Measurements from ENCODE around the gene SERPINA6. TPM values are rescaled to one million over a fixed set of nuclear protein-coding genes. Genes with fewer than 3 reads are reported as not detected.
A peak's percentile ranks its signal among the peaks of the same experiment; 100 is the strongest.

SERPINA6 gene
- total RNA-seq, 6 experiments from 2014 or later = 185 to 407 (median 236) TPM

DNA sequence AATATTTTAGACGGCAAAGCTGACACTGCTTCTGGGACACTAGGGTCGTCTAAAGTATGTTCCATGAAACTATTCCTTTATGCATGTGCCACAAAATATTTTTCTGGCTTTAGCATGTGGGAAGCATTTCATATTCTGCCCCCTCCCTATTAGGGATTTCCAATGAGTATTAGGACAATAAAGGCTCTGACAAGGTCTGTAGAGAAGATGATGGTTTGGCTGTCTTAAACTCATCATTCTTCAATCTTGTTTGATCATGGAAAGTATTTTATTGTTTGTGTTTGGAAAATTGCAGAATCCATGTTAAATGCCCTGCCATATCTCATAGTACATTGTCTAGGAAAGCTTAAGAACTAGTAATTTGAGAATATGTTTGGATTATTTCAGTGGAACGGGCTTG, 42.5 kb upstream of the SERPINA6 start:
- Histone ChIP-seq H3K27ac (no peak overlapping the region), H3K36me3 (no peaks in the 10 kb centered on the region), H3K9me3 (no peaks in the 10 kb centered on the region), H3K4me3 (no peak overlapping the region), H3K4me1 (peaks cover 0 to 6% (median 2%) of the 10 kb centered on the region in 4 donors), H3K27me3 (no peaks in the 10 kb centered on the region)
- intact Hi-C loops (cut with DNase I) = no loop called here
- ATAC-seq (no peak), DNase-seq (no peak)
- 73% methylated on average over 3 of the region's 3 CpGs for WGBS (ENCODE audit: insufficient coverage, low coverage, low lambda C conversion rate, missing lambda C conversion rate)
- no peak for TF ChIP-seq POLR2A (IDR thresholded peaks at IDR 0.05)
- TF ChIP-seq, protein P1, sequence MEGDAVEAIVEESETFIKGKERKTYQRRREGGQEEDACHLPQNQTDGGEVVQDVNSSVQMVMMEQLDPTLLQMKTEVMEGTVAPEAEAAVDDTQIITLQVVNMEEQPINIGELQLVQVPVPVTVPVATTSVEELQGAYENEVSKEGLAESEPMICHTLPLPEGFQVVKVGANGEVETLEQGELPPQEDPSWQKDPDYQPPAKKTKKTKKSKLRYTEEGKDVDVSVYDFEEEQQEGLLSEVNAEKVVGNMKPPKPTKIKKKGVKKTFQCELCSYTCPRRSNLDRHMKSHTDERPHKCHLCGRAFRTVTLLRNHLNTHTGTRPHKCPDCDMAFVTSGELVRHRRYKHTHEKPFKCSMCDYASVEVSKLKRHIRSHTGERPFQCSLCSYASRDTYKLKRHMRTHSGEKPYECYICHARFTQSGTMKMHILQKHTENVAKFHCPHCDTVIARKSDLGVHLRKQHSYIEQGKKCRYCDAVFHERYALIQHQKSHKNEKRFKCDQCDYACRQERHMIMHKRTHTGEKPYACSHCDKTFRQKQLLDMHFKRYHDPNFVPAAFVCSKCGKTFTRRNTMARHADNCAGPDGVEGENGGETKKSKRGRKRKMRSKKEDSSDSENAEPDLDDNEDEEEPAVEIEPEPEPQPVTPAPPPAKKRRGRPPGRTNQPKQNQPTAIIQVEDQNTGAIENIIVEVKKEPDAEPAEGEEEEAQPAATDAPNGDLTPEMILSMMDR (IDR thresholded peaks at IDR 0.05) = no peak

DNA sequence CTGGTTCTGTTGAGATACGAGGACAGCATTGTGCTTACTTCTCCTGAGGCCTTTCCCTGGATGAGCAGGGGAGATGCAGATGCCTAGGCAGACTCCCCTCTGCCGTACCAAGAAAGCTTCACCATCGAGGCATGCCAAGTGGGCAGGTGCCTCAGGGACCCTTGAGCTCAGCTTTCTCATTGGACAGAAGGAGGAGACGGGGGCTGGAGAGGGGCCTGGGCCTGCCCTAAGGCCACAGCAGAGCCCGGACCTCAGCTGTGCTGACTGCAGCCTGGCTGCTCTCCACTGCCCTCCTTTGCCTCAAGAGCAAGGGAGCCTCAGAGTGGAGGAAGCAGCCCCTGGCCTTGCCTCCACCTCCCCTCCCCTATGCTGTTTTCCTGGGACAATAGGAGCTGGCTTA, 41.8 kb upstream of the SERPINA6 start:
- Histone ChIP-seq H3K4me1 (peaks cover 0 to 7% (median 2%) of the 10 kb centered on the region in 4 donors), H3K27me3 (no peaks in the 10 kb centered on the region), H3K27ac (no peak overlapping the region), H3K9me3 (no peaks in the 10 kb centered on the region), H3K4me3 (no peak overlapping the region), H3K36me3 (no peaks in the 10 kb centered on the region)
- WGBS (ENCODE audit: insufficient coverage, low coverage, low lambda C conversion rate, missing lambda C conversion rate) = no CpG with 5 or more reads among the region's 5 CpGs
- TF ChIP-seq POLR2A (IDR thresholded peaks at IDR 0.05) = no peak
- TF ChIP-seq, protein P1 (IDR thresholded peaks at IDR 0.05) = no peak
- DNase-seq (no peak), ATAC-seq (peak in 3 of 4 donors; percentile 12 to 34 (median 34))
- intact Hi-C loops (cut with DNase I) = no loop called here

DNA sequence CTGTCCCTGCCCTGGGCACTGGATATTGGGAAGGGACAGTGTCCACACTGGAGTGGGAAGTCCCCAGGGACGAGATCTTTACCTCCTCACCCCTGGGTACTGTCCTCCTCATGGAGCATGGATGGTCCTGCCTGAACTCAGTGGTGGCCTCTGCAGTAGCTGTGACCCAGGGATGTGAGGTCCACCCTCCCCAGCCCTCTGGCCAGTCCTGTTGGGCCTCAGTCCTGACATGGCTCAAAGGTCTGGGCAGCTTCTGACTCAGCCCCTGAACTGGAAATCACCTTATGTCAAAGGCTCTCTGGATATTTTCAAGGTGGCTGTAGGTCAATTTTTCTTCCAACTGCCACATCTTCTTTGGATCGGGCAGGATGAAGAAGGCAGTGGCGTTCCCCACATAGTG, 40.9 kb upstream of the SERPINA6 start:
- Histone ChIP-seq H3K4me3 (no peak overlapping the region), H3K36me3 (no peaks in the 10 kb centered on the region), H3K9me3 (no peaks in the 10 kb centered on the region), H3K4me1 (peaks cover 0 to 7% (median 2%) of the 10 kb centered on the region in 4 donors), H3K27me3 (no peaks in the 10 kb centered on the region), H3K27ac (no peak overlapping the region)
- ATAC-seq = peak; percentile 8 to 81 (median 23)
- TF ChIP-seq, protein P1 (IDR thresholded peaks at IDR 0.05) = no peak
- TF ChIP-seq POLR2A (IDR thresholded peaks at IDR 0.05) = no peak
- WGBS (ENCODE audit: insufficient coverage, low coverage, low lambda C conversion rate, missing lambda C conversion rate) = 65% methylated on average over 2 of the region's 3 CpGs
- no peak for DNase-seq
- intact Hi-C loops (cut with DNase I) = no loop called here

DNA sequence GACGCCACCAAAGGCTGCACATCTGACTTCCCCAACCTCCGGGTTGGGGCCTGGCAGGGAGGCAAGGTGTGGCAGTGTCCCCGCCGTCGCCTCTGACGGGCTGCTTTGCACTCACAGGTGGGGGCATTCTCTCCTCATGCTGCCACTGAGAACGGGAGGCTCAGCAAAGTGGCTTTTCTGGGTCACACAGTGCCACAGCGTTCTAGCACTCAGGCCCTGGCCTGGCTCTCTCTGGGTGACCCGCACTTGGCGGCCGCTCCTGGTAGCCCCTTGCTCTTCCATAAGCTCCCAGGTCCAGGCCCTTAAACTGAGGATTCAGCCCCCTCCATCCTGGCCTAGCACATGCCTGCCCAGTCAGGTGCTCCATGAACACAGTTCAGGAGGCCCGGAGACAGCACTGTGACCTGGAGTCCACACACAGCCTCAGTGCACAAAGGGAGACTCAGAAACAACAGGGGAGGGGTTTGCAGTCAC, 40.1 kb upstream of the SERPINA6 start:
- intact Hi-C loops (cut with DNase I) = no loop called here
- no peaks in the 10 kb centered on the region for H3K36me3 ChIP-seq
- H3K4me3 ChIP-seq = no peak overlapping the region
- 83% methylated on average over 1 of the region's 12 CpGs for WGBS (ENCODE audit: insufficient coverage, low coverage, low lambda C conversion rate, missing lambda C conversion rate)
- DNase-seq (no peak), ATAC-seq (no peak)
- no peaks in the 10 kb centered on the region for H3K9me3 ChIP-seq
- TF ChIP-seq POLR2A (IDR thresholded peaks at IDR 0.05) = no peak
- TF ChIP-seq, protein P1 (IDR thresholded peaks at IDR 0.05) = no peak
- peaks cover 0 to 7% (median 2%) of the 10 kb centered on the region in 4 donors for H3K4me1 ChIP-seq
- H3K27me3 ChIP-seq = no peaks in the 10 kb centered on the region
- no peak overlapping the region for H3K27ac ChIP-seq
